GM12865 (cell line): ENCODE results near the gene LGALS3.

Experiments
- DNase-seq: peaks from one replicate; pipeline ENCODE4 v3.0.0; 2010; ENCODE audit warnings: low read depth
- H3K4me3 ChIP-seq: 2 replicates; pipeline ENCODE4 v1.5.1; 2011; ENCODE audit warnings: mild to moderate bottlenecking, low read depth, low read length, control low read depth
- TF ChIP-seq, protein P1 (sequence below): IDR thresholded peaks from 2 replicates; pipeline ENCODE4 v1.5.1; 2011; ENCODE audit warnings: low read length, control low read depth, low read depth, inconsistent platforms; ENCODE audit not compliant: insufficient read depth; ENCODE audit errors: missing control alignments

LGALS3 gene

DNA sequence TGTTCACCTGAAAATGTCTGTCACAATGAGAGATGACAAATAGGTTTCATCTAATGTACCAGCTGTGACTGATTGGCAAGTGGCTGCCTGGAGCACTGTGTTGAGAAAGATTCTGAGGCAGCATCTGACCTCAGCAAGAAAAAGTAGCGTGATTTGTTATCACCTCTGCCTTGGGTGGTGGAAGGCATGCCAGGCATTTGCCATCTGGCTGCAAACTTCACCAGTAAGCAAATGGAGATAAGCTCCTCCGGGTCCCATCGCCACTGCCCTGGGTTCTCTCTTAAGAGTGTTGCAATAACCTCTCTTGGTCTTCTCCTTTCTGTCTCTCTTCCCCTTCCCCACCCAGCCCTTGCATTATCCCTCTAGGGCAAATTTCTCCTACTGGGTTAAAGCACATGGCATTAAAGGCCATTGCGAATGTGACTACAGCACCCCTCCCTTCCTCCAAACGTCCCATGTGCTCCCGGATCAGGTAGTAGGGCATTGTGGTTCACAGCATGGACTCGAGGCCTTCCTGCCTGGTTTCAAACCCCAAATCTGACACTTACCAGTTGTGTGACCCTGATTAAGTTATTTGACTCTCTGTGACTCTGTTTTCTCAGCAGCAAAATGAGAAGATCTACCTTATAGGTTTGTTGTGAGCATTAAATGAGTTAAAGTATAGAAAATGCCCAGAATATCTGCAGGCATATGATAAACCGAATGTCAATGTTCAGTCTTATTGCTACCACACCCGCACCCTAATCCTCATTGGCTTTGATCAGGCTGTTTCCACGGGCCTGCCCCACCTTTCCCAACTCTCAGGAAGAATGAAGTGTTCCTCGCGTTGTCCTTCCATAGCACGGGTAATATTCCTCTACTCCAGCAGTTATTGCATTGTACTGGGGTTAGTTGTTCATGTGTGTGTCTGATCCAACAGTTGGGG lies 8.2 kb upstream of the LGALS3 start:
- TF ChIP-seq, protein P1, sequence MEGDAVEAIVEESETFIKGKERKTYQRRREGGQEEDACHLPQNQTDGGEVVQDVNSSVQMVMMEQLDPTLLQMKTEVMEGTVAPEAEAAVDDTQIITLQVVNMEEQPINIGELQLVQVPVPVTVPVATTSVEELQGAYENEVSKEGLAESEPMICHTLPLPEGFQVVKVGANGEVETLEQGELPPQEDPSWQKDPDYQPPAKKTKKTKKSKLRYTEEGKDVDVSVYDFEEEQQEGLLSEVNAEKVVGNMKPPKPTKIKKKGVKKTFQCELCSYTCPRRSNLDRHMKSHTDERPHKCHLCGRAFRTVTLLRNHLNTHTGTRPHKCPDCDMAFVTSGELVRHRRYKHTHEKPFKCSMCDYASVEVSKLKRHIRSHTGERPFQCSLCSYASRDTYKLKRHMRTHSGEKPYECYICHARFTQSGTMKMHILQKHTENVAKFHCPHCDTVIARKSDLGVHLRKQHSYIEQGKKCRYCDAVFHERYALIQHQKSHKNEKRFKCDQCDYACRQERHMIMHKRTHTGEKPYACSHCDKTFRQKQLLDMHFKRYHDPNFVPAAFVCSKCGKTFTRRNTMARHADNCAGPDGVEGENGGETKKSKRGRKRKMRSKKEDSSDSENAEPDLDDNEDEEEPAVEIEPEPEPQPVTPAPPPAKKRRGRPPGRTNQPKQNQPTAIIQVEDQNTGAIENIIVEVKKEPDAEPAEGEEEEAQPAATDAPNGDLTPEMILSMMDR, result no peak
- no peak for DNase-seq
- no peak overlapping the region for H3K4me3 ChIP-seq

- TF ChIP-seq, protein P1, result no peak
- H3K4me3 ChIP-seq, result no peak overlapping the region
- DNase-seq, result no peak
Measured at GRCh38 chr14:55121628-55122439, 7.2 kb upstream of the LGALS3 start.

DNA sequence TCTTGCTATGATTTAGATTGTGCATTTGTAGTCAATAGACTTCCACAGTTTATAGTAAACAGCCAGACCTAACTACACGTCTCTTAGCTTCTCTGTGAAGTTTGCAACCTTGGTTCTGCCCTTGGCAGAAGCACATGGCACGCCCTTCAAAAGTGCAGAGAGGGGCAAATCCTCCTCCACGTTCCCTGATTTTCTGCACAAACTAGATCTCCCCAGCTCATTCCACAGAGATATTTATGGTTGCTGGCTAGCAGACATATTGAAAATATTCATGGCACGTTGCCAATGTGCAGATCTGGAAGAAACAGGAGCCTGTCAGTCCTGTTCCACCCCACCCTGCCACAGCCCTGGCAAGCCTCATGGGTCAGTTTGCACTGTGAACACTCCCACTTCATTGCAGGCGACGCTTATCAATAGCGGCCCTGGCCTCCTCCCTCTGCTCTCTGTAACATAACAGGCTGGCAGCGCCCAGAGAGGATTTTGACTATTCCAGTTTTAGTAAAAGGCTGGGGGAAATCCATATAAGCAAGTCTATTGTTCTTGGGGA lies 6.5 kb upstream of the LGALS3 start:
- DNase-seq, result no peak
- H3K4me3 ChIP-seq, result no peak overlapping the region
- TF ChIP-seq, protein P1, result no peak

GRCh38 chr14:55123101-55123500 lies 6.0 kb upstream of the LGALS3 start:
- H3K4me3 ChIP-seq, result no peak overlapping the region
- DNase-seq, result no peak
- TF ChIP-seq, protein P1, result no peak

- H3K4me3 ChIP-seq, result no peak overlapping the region
- TF ChIP-seq, protein P1, result no peak
- DNase-seq, result no peak
Measured at GRCh38 chr14:55123852-55124639, 5.0 kb upstream of the LGALS3 start.

DNA sequence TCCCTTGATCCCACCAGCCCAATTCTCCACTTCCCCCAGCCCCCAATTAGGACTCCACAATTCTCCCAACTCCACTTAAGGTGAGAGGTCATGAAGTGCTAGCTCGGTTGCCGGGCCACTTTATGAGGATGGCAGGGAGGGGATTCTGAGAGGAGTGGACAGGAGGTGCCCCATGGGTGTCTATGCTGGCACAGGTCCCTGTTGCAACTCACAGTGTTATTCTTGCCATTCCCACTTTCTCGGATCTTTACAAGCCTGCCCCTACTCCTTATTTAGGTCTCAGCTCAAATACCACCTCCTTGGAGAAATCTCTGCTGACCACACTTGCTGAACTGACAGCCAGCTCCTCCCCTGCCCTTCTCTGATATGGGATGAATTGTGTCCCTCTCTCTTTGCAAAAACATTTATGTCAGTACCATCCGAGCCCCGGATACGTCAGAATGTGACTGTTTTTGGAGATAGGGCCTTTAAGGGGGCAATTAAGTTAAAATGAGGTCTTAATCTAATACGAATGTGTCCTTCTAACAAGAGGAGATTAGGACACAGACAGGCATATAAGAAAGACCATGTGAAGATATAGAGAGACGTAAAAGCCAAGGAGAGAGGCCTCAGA lies 4.2 kb upstream of the LGALS3 start:
- TF ChIP-seq, protein P1, result no peak
- H3K4me3 ChIP-seq, result no peak overlapping the region
- no peak for DNase-seq
